Heart right ventricle (tissue), 16 donors: Measurements from ENCODE around the gene SYT3. TPM values are rescaled to one million over a fixed set of nuclear protein-coding genes. Genes with fewer than 3 reads are reported as not detected.

Experiments used
- ATAC-seq, 8 donors: fragments of 200-7000 bp; cut with Tn5 transposase; one replicate each; pipeline ENCODE4 v1.9.1; 2020; ENCODE audit warnings: mild to moderate bottlenecking in 8 of 8, moderate library complexity in 8 of 8, moderate number of reproducible peaks in 1 of 8
- DNase-seq, 2 donors: peaks; one replicate each; pipeline ENCODE4 v3.0.0-alpha.2; 2020
- H3K27ac ChIP-seq, 10 donors: fragments of 200-600 bp; sonication (generic) in 2 of 10; one replicate each; pipeline versions ENCODE4 v1.5.0 to v1.8.0; 2020 to 2022; ENCODE audit warnings: mild to moderate bottlenecking in 3 of 10
- H3K27me3 ChIP-seq, 7 donors: fragments of 200-600 bp; one replicate each; pipeline ENCODE4 v1.8.0; 2021 to 2022; ENCODE audit warnings: mild to moderate bottlenecking in 2 of 7
- H3K36me3 ChIP-seq, 9 donors: fragments of 200-600 bp; sonication (generic) in 1 of 9; one replicate each; pipeline versions ENCODE4 v1.5.0 to v1.8.0; 2020 to 2022; ENCODE audit warnings: mild to moderate bottlenecking in 2 of 9
- H3K4me1 ChIP-seq, 9 donors: fragments of 200-600 bp; sonication (generic) in 1 of 9; one replicate each; pipeline versions ENCODE4 v1.5.0 to v1.8.0; 2020 to 2022; ENCODE audit warnings: mild to moderate bottlenecking in 4 of 9
- H3K4me3 ChIP-seq, 10 donors: fragments of 200-600 bp; sonication (generic) in 2 of 10; one replicate each; pipeline versions ENCODE4 v1.5.0 to v1.8.0; 2020 to 2022; ENCODE audit warnings: mild to moderate bottlenecking in 7 of 10, moderate library complexity in 2 of 10
- H3K9me3 ChIP-seq, 11 donors: fragments of 200-600 bp in 10 of 11; sonication (generic) in 2 of 11; one replicate each; pipeline versions ENCODE4 v1.5.0 to v1.8.0; 2013 to 2022; ENCODE audit warnings: mild to moderate bottlenecking in 2 of 11, control low read depth in 1 of 11, moderate library complexity in 1 of 11
- CTCF ChIP-seq, 9 donors: fragments of 200-600 bp; sonication (generic) in 2 of 9; IDR thresholded peaks; one replicate each; pipeline versions ENCODE4 v1.5.0 to v1.8.0; 2021 to 2022; ENCODE audit warnings: antibody characterized with exemption in 9 of 9, mild to moderate bottlenecking in 5 of 9, moderate library complexity in 1 of 9
- WGBS, 2 donors: extraction: QIAGEN DNeasy Blood & Tissue Kit; methylation state at CpG; one replicate each; pipeline ENCODE4 v1.1.7; 2013; ENCODE audit warnings: inconsistent platforms in 1 of 2; 5-methylcytosine and 5-hydroxymethylcytosine counted together
- intact Hi-C, 10 donors: fragments of 100-400 bp; cut with DNase I; formaldehyde crosslinking; loops; one replicate each; pipeline versions ENCODE4 v1.11.1 to v1.14.2; 2022
- polyA plus RNA-seq, 2 donors: library from polyadenylated mRNA; stranded (reverse); fragments of 200-250 nt; gene quantifications; one replicate each; pipeline ENCODE4 v1.2.3, GENCODE V29; 2013
- total RNA-seq, 10 donors: library from RNA; stranded (reverse); fragmentation: NEBNext Ultra II Directional in 3 of 10; extraction: Animal tissue kit (Norgen Biotek cat#: 25700) in 3 of 10; gene quantifications; one replicate each; pipeline versions ENCODE4 v1.2.1 to v1.2.4, GENCODE V29; 2021 to 2023
- donor health status: Arrhythmogenic right ventricular cardiomyopathy.
- donor health status: ischemic (EF 13 %, LVEDD 7.1; RV severe dilation, severe dysfunction).
- donor health status: healthy with polysubstance abuse.
- donor health status: DM: no; HTN: yes; CAD: no.
- donor health status: DM: no; HTN: no; CAD: no.
- donor health status: ischemic (EF 25% LVEDD 6.9; RV normal size, moderate dysfunction).
- donor health status: ischemic (EF 25% LVEDD 5.7; RV mildly dilated, moderate dysfunction).
- donor health status: healthy.
- donor health status: DM: yes; HTN: yes; CAD: no.
- donor health status: Ischemic cardiomyopathy.
- donor health status: ischemic (EF 35%, LVEDD 5.7; RV mildly dilated, moderate dysfunction).
- donor health status: nonischemic (EF 11% LVEDD 7.7; RV severe dilation, severe dysfunction).
- donor health status: DM: yes; HTN: yes; CAD: no.
- donor health status: PGD.
- donor health status: ischemic (EF 29% LVEDD 5.4; RV normal size, mild dysfunction).
- donor health status: nonischemic (EF 23%, LVEDD 6.1; RV moderate dilation, normal function).

Gene SYT3
- total and polyA plus RNA-seq, 12 donors = 0.04 to 0.49 (median 0.25) TPM; not detected in 8

- no peaks in the 10 kb centered on the region for H3K36me3 ChIP-seq
- DNase-seq (no peak), ATAC-seq (no peak)
- H3K4me3 ChIP-seq = no peak overlapping the region
- no peak for TF ChIP-seq CTCF (IDR thresholded peaks at IDR 0.05)
- intact Hi-C loops = no loop called here
- no peak overlapping the region for H3K27ac ChIP-seq
- H3K9me3 ChIP-seq = peaks cover 0 to 12% (median 0%) of the 10 kb centered on the region in 11 donors
- 74 to 84% methylated on average over 2 of the region's 2 CpGs for WGBS, 2 donors
- no peaks in the 10 kb centered on the region for H3K4me1 ChIP-seq
- H3K27me3 ChIP-seq = peaks cover 0 to 57% (median 47%) of the 10 kb centered on the region in 7 donors
Observed at GRCh38 chr19:50651174-50651573, 11.5 kb upstream of the SYT3 start.

- H3K27ac ChIP-seq = no peak within 1 kb of the TSS
- no peaks in the 10 kb centered on the region for H3K36me3 ChIP-seq
- H3K4me3 ChIP-seq = no peak within 1 kb of the TSS
- no peaks in the 10 kb centered on the region for H3K4me1 ChIP-seq
- no peak for ATAC-seq
- intact Hi-C loops = no loop called here
- peaks cover 0 to 2% (median 0%) of the 10 kb centered on the region in 11 donors for H3K9me3 ChIP-seq
- no peak for DNase-seq
- peaks cover 0 to 60% (median 43%) of the 10 kb centered on the region in 7 donors for H3K27me3 ChIP-seq
- no peak for TF ChIP-seq CTCF (IDR thresholded peaks at IDR 0.05)
- 25 to 31% methylated on average over 7 of the region's 7 CpGs for whole genome bisulfite sequencing, 2 donors
Observed at GRCh38 chr19:50649433-50650391, 10.0 kb upstream of the SYT3 start, which contains the start of gene C19orf81. C19orf81 (plus strand) TSS chr19:50649445; CDS start chr19:50649445, 0 bp downstream.

- 42 to 47% methylated on average over 5 of the region's 5 CpGs for WGBS, 2 donors
- Histone ChIP-seq H3K27ac (no peak overlapping the region), H3K4me1 (no peaks in the 10 kb centered on the region), H3K9me3 (no peaks in the 10 kb centered on the region), H3K4me3 (no peak overlapping the region), H3K27me3 (peaks cover 0 to 60% (median 46%) of the 10 kb centered on the region in 7 donors), H3K36me3 (no peaks in the 10 kb centered on the region)
- no peak for ATAC-seq
- intact Hi-C loops = no loop called here
- no peak for DNase-seq
- no peak for TF ChIP-seq CTCF (IDR thresholded peaks at IDR 0.05)
Observed at GRCh38 chr19:50648659-50649058, 9.0 kb upstream of the SYT3 start.

- Histone ChIP-seq H3K4me3 (no peak overlapping the region), H3K36me3 (no peaks in the 10 kb centered on the region), H3K27me3 (peaks cover 0 to 60% (median 52%) of the 10 kb centered on the region in 7 donors), H3K27ac (no peak overlapping the region), H3K4me1 (no peaks in the 10 kb centered on the region), H3K9me3 (no peaks in the 10 kb centered on the region)
- ATAC-seq = no peak
- no peak for TF ChIP-seq CTCF (IDR thresholded peaks at IDR 0.05)
- intact Hi-C loops = no loop called here
- no peak for DNase-seq
- WGBS, 2 donors = 65 to 66% methylated on average over 10 of the region's 10 CpGs
Observed at GRCh38 chr19:50647879-50648615, 8.4 kb upstream of the SYT3 start.
